Epithelial cell of esophagus (primary cell): ENCODE measurements around the gene CCL14.

ENCODE experiments used
- DNase-seq: peaks from one replicate; pipeline ENCODE4 v3.0.0; 2010; ENCODE audit warnings: low read depth
- H3K4me3 ChIP-seq: 2 replicates; pipeline ENCODE4 v1.5.1; 2011; ENCODE audit warnings: mild to moderate bottlenecking, low read length, control low read depth
- CTCF ChIP-seq: IDR thresholded peaks from 2 replicates; pipeline ENCODE4 v1.5.1; 2011; ENCODE audit warnings: low read depth, mild to moderate bottlenecking, low read length, control low read depth, inconsistent platforms; ENCODE audit not compliant: insufficient read depth; ENCODE audit errors: missing control alignments

The CCL14 gene

DNA sequence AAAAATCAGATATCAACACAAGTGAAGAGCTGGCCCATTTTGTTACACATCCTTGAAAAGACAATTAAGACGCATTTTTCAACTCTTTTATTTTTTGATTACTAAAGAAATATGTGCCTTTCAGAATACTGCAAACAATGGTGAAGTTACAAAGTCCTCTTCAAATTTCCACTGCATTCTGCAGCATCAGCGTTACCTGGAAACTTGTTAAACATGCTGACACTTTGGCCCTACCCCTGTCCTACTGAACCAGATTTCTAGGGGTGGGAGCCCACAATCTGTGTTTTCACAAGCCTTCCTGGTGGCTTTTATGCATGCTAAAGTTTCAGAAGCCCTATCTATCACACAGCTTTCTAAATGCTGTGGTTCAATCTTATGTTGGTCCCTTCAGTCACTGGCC, 4.5 kb upstream of the CCL14 start:
- no peak overlapping the region for H3K4me3 ChIP-seq
- no peak for DNase-seq
- TF ChIP-seq CTCF, result no peak

GRCh38 chr17:35988164-35988563, 1.6 kb upstream of the CCL14 start:
- TF ChIP-seq CTCF, result no peak
- DNase-seq, result no peak
- H3K4me3 ChIP-seq, result no peak overlapping the region

GRCh38 chr17:35984140-35984539, 2.4 kb downstream of the CCL14 start:
- TF ChIP-seq CTCF, result no peak
- no peak for DNase-seq
- no peak overlapping the region for H3K4me3 ChIP-seq

DNA sequence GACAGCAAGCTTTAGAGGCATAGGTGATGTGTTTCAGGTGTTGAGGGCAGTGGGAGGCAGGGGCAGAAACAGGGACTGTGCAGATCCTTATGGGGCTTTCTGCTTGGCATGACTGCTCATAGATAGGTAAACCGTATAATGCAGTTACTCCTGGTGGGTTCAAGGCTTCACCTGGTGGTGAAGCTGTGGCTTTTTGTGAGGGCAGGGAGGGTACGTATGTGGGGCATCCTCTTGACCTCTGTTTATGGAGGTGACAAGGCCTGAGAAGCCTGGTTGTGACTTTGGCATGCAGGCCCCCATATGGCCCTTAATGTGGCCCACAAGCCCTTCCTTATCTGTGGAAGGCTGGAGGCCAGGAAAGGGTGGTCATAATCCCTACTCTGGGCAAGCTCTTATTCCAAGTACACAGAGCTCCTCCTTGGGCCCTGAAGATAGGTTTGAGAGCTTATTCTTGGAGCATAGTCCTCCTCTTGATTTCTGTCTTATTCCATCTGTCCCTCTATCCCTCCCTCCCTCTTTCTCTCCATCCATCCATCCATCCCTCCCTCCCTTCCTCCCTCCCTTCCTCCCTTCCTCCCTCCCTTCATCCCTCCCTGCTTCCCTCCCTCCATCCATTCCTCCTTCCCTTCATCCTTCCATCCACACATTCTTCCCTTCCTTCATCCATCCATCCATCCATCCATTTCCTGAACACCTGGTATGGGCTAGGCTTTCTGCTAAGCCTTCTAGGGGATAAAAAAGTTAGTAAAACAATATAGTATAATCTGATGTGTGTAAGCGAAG, 3.9 kb downstream of the CCL14 start:
- no peak for DNase-seq
- no peak for TF ChIP-seq CTCF

GRCh38 chr17:35981908-35982330, 4.6 kb downstream of the CCL14 start:
- H3K4me3 ChIP-seq, result no peak overlapping the region
- DNase-seq, result no peak
- TF ChIP-seq CTCF, result no peak

More for the DNA sequence above, 3.9 kb downstream of the CCL14 start:
- no peak overlapping the region for H3K4me3 ChIP-seq

DNA sequence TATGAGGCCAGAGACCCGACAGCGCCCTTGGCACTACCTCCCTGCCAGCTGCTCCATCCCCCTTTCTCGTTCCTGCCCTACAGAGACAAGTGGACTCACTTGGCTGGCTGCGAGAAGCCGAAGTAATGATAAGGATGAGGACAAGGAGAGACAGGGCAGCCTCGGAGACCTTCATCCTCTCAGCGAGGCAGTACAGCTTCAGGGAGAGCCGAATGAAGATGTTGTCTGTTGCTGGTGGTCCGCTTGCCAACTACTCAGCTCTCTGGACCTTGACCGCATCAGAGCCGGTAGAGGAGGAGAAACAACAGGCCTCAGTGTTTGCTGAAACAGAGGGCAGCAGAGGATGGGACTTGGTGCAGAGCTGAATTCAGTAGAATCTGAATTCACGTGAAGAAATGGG, 5.3 kb downstream of the CCL14 start, which contains the start of gene CCL16:
Gene CCL16 (minus strand): TSS at position 252 of the 400 bp plus-strand sequence. CDS start 77 bp downstream, at position 175.
- H3K4me3 ChIP-seq, result no peak within 1 kb of the TSS
- no peak for DNase-seq
- TF ChIP-seq CTCF, result no peak

DNA sequence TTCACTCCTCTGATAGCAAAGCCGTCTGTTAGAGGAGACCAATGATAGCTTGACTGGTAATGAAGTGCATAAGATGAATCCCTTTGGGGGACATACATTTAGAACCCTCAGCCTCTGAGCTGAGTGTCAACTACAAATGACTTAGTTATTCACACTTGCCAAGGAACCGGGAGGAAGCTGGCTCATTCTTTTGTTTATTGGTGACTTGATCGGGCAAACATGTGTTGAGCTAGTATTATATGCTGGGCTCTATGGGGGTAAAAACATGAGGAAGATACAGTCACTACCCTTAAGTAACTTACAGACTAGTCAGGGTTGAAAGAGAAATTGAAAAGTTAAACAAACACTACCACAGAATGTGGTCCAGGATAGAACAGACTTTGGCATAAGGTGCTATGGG, 8.2 kb downstream of the CCL14 start:
- DNase-seq, result peak; percentile 38
- no peak overlapping the region for H3K4me3 ChIP-seq
- TF ChIP-seq CTCF, result no peak
